GM21381 (cell line): ENCODE data around the gene IL17D.

Experiments used
- ATAC-seq: cut with Tn5 transposase; IDR thresholded peaks from one replicate; pipeline ENCODE4 v1.9.1; 2021; ENCODE audit warnings: mild to moderate bottlenecking, moderate library complexity; ENCODE audit not compliant: unreplicated experiment

The IL17D gene

GRCh38 chr13:20689291-20689690 is 14.2 kb upstream of the IL17D start:
- no peak for ATAC-seq

GRCh38 chr13:20691616-20692015 is 11.9 kb upstream of the IL17D start:
- ATAC-seq, result no peak

GRCh38 chr13:20696073-20696472 is 7.4 kb upstream of the IL17D start:
- ATAC-seq, result no peak

- ATAC-seq, result no peak
Measured at GRCh38 chr13:20699715-20700114, 3.8 kb upstream of the IL17D start.

- ATAC-seq, result no peak
Measured at GRCh38 chr13:20700288-20700687, 3.2 kb upstream of the IL17D start.

- ATAC-seq, result no peak
Measured at GRCh38 chr13:20701461-20701860, 2.0 kb upstream of the IL17D start.

GRCh38 chr13:20702530-20702914 is 977 bp upstream of the IL17D start:
- no peak for ATAC-seq

GRCh38 chr13:20703780-20704458 is 420 bp downstream of the IL17D start:
- ATAC-seq, result peak; percentile 89

- ATAC-seq, result no peak
Measured at GRCh38 chr13:20704459-20705069, 1.1 kb downstream of the IL17D start.

- ATAC-seq, result no peak
Measured at GRCh38 chr13:20706661-20707060, 3.2 kb downstream of the IL17D start.

GRCh38 chr13:20708216-20708615 is 4.7 kb downstream of the IL17D start:
- no peak for ATAC-seq

GRCh38 chr13:20709369-20709768 is 5.9 kb downstream of the IL17D start:
- no peak for ATAC-seq

GRCh38 chr13:20709782-20710181 is 6.3 kb downstream of the IL17D start:
- no peak for ATAC-seq

GRCh38 chr13:20711301-20712044 is 8.0 kb downstream of the IL17D start:
- no peak for ATAC-seq

GRCh38 chr13:20713014-20713376 is 9.5 kb downstream of the IL17D start:
- ATAC-seq, result no peak

- no peak for ATAC-seq
Measured at GRCh38 chr13:20713751-20714150, 10.3 kb downstream of the IL17D start.

- no peak for ATAC-seq
Measured at GRCh38 chr13:20714161-20714560, 10.7 kb downstream of the IL17D start.

GRCh38 chr13:20714563-20715329 is 11.2 kb downstream of the IL17D start:
- no peak for ATAC-seq

- ATAC-seq, result no peak
Measured at GRCh38 chr13:20715330-20715712, 11.8 kb downstream of the IL17D start.

GRCh38 chr13:20716951-20717350 is 13.5 kb downstream of the IL17D start:
- no peak for ATAC-seq
